Measurements from ENCODE around the gene YARS1. TPM values are rescaled to one million over a fixed set of nuclear protein-coding genes. Genes with fewer than 3 reads are reported as not detected.

YARS1 gene
- total and polyA plus RNA-seq, 4 donors: 20.4 to 76.1 (median 47.0) TPM

DNA sequence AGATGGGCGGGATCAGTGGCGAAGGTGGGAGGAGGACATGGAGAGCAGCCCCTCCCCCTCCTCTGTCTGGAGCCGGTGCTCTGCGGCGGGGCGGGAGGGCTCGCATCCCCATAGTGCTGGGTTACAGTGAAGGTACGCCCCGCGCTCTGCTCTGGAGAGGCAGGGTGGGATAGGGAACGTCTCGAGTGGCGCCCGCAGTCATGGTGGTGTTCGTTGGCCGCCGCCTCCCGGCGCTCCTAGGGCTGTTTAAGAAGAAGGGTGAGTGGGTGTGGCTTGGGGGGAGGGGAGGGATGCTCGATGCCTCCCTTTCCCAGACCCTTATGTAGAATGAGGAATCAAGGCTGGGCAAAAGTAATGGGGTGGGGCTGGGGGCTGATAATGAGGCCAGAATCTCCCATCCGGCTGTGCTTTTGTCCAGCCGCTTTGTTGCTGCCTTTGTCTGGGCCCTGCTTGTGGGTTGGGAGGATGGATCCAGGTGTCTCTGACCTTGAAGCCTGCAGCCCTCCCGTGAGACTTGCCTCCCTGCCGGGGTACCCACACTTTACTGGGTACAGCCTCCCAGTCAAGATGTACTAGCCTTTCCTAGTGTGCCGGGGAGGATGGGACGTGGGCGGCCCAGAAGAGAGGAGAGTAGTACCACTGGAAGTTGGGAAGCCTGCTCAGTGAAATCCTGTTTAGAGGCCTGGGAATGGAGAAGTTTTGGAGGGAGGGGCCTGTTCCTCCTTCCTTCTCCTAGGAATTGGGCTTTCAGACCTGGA is 51.4 kb downstream of the YARS1 start:
- Histone ChIP-seq H3K27me3 (ENCODE audit: control insufficient read depth in 1 of 2, insufficient read depth in 2 of 2, low read length in 1 of 2) (no peaks in the 10 kb centered on the region), H3K27ac (ENCODE audit: low read depth in 1 of 2, low read length in 2 of 2) (no peak overlapping the region), H3K4me1 (ENCODE audit: control insufficient read depth in 1 of 2, insufficient read depth in 2 of 2, low read length in 2 of 2) (no peaks in the 10 kb centered on the region), H3K36me3 (ENCODE audit: control insufficient read depth in 1 of 2, insufficient read depth in 2 of 2, low read length in 1 of 2) (no peaks in the 10 kb centered on the region), H3K4me3 (ENCODE audit: low read length in 2 of 2) (no peak overlapping the region), H3K9me3 (ENCODE audit: control insufficient read depth, low read length) (no peaks in the 10 kb centered on the region)
- 75% methylated on average over 24 to 27 of the region's 27 CpGs for WGBS, 2 donors
- no peak for ATAC-seq (ENCODE audit: low FRiP score)
- no peak for DNase-seq
- intact Hi-C loops (cut with DNase I): no loop called here

GRCh38 chr1:32764826-32765569 is 52.2 kb downstream of the YARS1 start:
- DNase-seq (no peak), ATAC-seq (ENCODE audit: low FRiP score) (no peak)
- no peaks in the 10 kb centered on the region for H3K36me3 ChIP-seq (ENCODE audit: control insufficient read depth in 1 of 2, insufficient read depth in 2 of 2, low read length in 1 of 2)
- no peak overlapping the region for H3K27ac ChIP-seq (ENCODE audit: low read depth in 1 of 2, low read length in 2 of 2)
- intact Hi-C loops (cut with DNase I): no loop called here
- no peaks in the 10 kb centered on the region for H3K27me3 ChIP-seq (ENCODE audit: control insufficient read depth in 1 of 2, insufficient read depth in 2 of 2, low read length in 1 of 2)
- no peaks in the 10 kb centered on the region for H3K4me1 ChIP-seq (ENCODE audit: control insufficient read depth in 1 of 2, insufficient read depth in 2 of 2, low read length in 2 of 2)
- no peak overlapping the region for H3K4me3 ChIP-seq (ENCODE audit: low read length in 2 of 2)
- 51 to 52% methylated on average over 7 of the region's 7 CpGs for WGBS, 2 donors
- H3K9me3 ChIP-seq (ENCODE audit: control insufficient read depth, low read length): no peaks in the 10 kb centered on the region

DNA sequence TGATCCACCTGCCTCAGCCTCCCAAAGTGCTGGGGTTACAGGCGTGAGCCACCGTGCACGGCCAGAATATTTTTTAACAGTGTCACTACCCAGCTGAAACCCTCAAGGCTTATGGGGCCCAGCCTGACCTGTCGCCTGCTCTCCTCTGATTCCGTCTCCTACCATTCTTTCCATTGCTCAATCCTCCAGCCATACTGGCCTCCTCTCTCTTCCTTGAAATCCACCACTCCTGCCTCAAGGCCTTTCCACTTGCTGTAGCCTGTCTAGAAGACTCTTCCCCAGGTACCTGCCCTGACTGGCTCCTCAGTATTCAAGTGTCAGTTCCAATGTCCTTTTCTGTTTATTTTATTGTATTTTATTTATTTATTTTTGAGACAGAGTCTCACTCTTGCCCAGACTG is 53.9 kb downstream of the YARS1 start:
- 95 to 97% methylated on average over 5 of the region's 5 CpGs for WGBS, 2 donors
- Histone ChIP-seq H3K9me3 (ENCODE audit: control insufficient read depth, low read length) (no peaks in the 10 kb centered on the region), H3K27ac (ENCODE audit: low read depth in 1 of 2, low read length in 2 of 2) (no peak overlapping the region), H3K27me3 (ENCODE audit: control insufficient read depth in 1 of 2, insufficient read depth in 2 of 2, low read length in 1 of 2) (no peaks in the 10 kb centered on the region), H3K4me1 (ENCODE audit: control insufficient read depth in 1 of 2, insufficient read depth in 2 of 2, low read length in 2 of 2) (no peaks in the 10 kb centered on the region), H3K36me3 (ENCODE audit: control insufficient read depth in 1 of 2, insufficient read depth in 2 of 2, low read length in 1 of 2) (no peaks in the 10 kb centered on the region), H3K4me3 (ENCODE audit: low read length in 2 of 2) (no peak overlapping the region)
- intact Hi-C loops (cut with DNase I): no loop called here
- DNase-seq (no peak), ATAC-seq (ENCODE audit: low FRiP score) (no peak)

DNA sequence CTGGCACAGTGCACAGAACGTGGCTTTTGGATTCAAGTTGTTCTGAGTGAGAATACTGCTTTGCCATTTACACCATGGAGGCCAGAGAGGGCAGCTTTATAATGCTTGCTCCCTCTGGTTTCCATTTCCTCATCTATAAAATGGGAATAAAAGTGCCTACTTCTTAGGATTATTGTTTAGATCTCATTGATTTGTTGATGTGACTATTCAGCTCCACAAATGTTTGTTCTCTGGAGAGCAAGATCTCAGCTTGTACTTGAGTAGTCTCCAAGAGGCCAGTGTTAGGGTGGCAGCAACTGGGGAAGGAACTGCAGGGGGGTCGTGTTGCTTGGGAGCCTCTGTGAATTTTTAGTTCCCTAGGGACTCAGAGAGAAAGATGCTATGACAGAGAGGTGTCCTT is 55.2 kb downstream of the YARS1 start:
- Histone ChIP-seq H3K27ac (ENCODE audit: low read depth in 1 of 2, low read length in 2 of 2) (no peak overlapping the region), H3K4me3 (ENCODE audit: low read length in 2 of 2) (no peak overlapping the region), H3K36me3 (ENCODE audit: control insufficient read depth in 1 of 2, insufficient read depth in 2 of 2, low read length in 1 of 2) (no peaks in the 10 kb centered on the region), H3K27me3 (ENCODE audit: control insufficient read depth in 1 of 2, insufficient read depth in 2 of 2, low read length in 1 of 2) (no peaks in the 10 kb centered on the region), H3K4me1 (ENCODE audit: control insufficient read depth in 1 of 2, insufficient read depth in 2 of 2, low read length in 2 of 2) (no peaks in the 10 kb centered on the region), H3K9me3 (ENCODE audit: control insufficient read depth, low read length) (no peaks in the 10 kb centered on the region)
- DNase-seq (no peak), ATAC-seq (ENCODE audit: low FRiP score) (no peak)
- intact Hi-C loops (cut with DNase I): no loop called here
- WGBS, 2 donors: 33 to 40% methylated on average over 2 of the region's 2 CpGs

DNA sequence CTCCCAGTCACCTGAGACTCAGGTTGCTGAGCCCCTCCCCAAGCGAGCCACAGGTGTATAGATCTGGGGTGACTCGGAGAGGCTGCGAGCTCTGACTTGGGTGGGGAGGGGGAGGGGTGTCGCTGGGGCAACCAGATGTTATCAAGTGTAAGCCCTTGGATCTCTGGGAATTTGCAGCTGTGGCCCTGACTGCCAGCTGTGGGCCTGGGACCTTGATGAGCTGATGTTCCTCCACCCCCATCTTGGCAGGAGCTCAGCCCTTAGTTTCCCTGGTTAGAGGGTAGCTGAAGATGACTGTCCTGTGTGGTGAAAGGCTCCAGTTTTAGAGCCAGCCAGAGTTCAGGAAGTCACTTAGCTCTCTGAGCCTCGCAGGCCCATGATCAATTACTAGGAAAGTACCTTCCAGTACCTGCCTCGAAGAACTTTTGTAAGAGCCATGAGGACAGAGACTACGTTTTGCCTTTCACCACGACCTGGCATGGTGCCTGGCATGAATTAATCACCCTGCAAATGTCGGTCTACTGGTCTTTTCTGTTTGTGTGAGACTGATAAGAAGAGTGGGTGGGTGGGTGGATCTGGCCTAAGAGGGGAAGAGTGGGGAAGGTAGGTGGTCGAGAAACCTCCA is 55.8 kb downstream of the YARS1 start:
- WGBS, 2 donors: 41 to 47% methylated on average over 10 of the region's 10 CpGs
- Histone ChIP-seq H3K4me1 (ENCODE audit: control insufficient read depth in 1 of 2, insufficient read depth in 2 of 2, low read length in 2 of 2) (no peaks in the 10 kb centered on the region), H3K27ac (ENCODE audit: low read depth in 1 of 2, low read length in 2 of 2) (no peak overlapping the region), H3K27me3 (ENCODE audit: control insufficient read depth in 1 of 2, insufficient read depth in 2 of 2, low read length in 1 of 2) (no peaks in the 10 kb centered on the region), H3K36me3 (ENCODE audit: control insufficient read depth in 1 of 2, insufficient read depth in 2 of 2, low read length in 1 of 2) (no peaks in the 10 kb centered on the region), H3K4me3 (ENCODE audit: low read length in 2 of 2) (no peak overlapping the region), H3K9me3 (ENCODE audit: control insufficient read depth, low read length) (no peaks in the 10 kb centered on the region)
- intact Hi-C loops (cut with DNase I): no loop called here
- DNase-seq (no peak), ATAC-seq (ENCODE audit: low FRiP score) (no peak)

DNA sequence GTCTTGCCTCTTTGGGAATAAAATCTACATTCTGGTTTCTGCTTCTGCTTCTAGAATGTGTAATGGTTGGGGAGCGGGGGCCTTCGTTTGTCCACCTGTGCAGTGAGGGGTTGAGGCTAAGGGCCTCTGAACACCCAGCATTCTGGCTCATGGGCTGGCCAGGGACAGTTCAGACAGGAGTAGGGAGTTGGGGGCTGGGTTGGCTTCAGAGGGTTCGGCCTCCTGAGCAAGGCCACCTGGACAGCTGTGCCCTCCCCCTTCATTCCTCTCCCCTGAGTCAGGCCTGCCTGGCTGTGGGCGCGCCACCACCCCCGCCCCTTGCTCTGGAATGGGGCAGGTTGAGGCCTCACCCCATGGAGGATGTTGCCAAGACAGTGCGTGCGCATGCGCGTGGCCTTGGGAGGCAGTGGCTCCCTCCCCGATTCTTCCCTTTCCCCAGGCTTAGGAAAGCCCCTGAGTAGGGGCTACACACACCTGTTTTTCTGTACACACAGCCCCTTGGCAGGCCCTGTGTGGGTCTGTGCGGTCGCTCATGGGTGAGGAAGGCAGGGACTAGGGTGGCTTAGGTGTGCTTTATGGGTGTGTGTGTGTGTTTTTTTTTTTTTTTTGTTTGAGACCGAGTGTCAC is 57.0 kb downstream of the YARS1 start:
- 86 to 91% methylated on average over 14 of the region's 14 CpGs for WGBS, 2 donors
- H3K4me3 ChIP-seq (ENCODE audit: low read length in 2 of 2): no peak overlapping the region
- intact Hi-C loops (cut with DNase I): loop anchor here in 1 of 2 donors (5.0 kb wide), 1 partner anchor 48 kb away; no protein-coding TSS in a partner anchor
- no peaks in the 10 kb centered on the region for H3K36me3 ChIP-seq (ENCODE audit: control insufficient read depth in 1 of 2, insufficient read depth in 2 of 2, low read length in 1 of 2)
- no peaks in the 10 kb centered on the region for H3K27me3 ChIP-seq (ENCODE audit: control insufficient read depth in 1 of 2, insufficient read depth in 2 of 2, low read length in 1 of 2)
- ATAC-seq (ENCODE audit: low FRiP score): no peak
- H3K4me1 ChIP-seq (ENCODE audit: control insufficient read depth in 1 of 2, insufficient read depth in 2 of 2, low read length in 2 of 2): no peaks in the 10 kb centered on the region
- no peak overlapping the region for H3K27ac ChIP-seq (ENCODE audit: low read depth in 1 of 2, low read length in 2 of 2)
- no peak for DNase-seq
- H3K9me3 ChIP-seq (ENCODE audit: control insufficient read depth, low read length): no peaks in the 10 kb centered on the region

DNA sequence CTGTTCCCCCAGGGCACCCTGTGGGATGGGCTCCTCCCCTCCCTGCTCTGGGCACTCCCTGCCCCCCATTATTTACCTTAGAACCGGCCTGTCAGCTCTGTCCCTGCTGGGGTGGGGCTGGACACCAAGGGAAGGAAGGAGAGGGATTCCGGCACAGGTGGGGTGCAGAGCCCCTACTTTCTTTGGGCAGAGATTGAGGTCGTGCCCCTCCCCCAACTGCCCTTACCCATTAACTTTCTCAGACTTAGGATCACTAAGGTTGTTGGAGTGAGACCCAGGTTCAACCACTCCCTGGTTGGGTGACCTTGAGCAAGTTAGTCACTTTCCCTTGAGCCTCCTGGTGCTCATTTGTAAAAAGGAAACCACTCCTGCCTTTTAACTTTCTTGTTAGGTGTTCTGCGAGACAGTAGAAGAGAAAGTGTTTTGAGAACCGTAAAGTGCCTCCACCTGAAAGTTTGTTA is 57.6 kb downstream of the YARS1 start:
- no peak for DNase-seq
- Histone ChIP-seq H3K27ac (ENCODE audit: low read depth in 1 of 2, low read length in 2 of 2) (no peak overlapping the region), H3K27me3 (ENCODE audit: control insufficient read depth in 1 of 2, insufficient read depth in 2 of 2, low read length in 1 of 2) (no peaks in the 10 kb centered on the region), H3K4me1 (ENCODE audit: control insufficient read depth in 1 of 2, insufficient read depth in 2 of 2, low read length in 2 of 2) (no peaks in the 10 kb centered on the region), H3K9me3 (ENCODE audit: control insufficient read depth, low read length) (no peaks in the 10 kb centered on the region), H3K4me3 (ENCODE audit: low read length in 2 of 2) (no peak overlapping the region), H3K36me3 (ENCODE audit: control insufficient read depth in 1 of 2, insufficient read depth in 2 of 2, low read length in 1 of 2) (no peaks in the 10 kb centered on the region)
- intact Hi-C loops (cut with DNase I): loop anchor here in 1 of 2 donors (5.0 kb wide), 1 partner anchor 47 kb away; no protein-coding TSS in a partner anchor
- 73 to 78% methylated on average over 5 of the region's 5 CpGs for whole genome bisulfite sequencing, 2 donors
- no peak for ATAC-seq (ENCODE audit: low FRiP score)

DNA sequence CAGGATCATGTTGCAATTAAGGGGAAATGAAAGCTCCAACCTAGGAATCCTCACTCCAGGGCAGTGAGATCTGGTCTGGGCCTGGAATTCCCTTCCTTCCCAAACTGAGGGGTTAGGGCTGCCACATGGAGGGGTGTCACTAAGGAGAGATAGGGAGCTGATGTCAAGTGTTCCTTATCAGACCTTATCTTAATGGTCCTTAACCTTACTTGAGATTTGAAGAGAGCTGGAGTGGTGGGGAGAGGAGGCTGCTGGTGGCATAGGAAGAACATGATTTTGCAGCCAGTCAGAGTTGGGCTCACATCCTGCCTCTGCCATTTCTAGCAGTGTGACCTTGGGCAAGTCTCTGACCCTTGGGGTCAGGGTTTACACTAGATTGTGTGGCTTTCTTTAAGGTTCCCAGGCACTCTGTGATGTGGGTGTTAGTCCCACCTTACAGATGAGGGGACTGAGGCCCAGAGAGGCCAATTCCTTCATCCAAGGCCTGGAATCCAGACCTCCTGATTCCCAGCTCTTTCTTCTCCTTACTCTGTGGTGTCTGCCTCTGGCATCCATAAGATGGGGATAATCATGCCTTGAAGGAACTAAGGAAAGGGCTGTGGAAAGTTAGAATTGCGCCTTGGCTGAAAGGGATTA is 58.2 kb downstream of the YARS1 start:
- Histone ChIP-seq H3K27ac (ENCODE audit: low read depth in 1 of 2, low read length in 2 of 2) (no peak overlapping the region), H3K9me3 (ENCODE audit: control insufficient read depth, low read length) (no peaks in the 10 kb centered on the region), H3K27me3 (ENCODE audit: control insufficient read depth in 1 of 2, insufficient read depth in 2 of 2, low read length in 1 of 2) (no peaks in the 10 kb centered on the region), H3K4me1 (ENCODE audit: control insufficient read depth in 1 of 2, insufficient read depth in 2 of 2, low read length in 2 of 2) (no peaks in the 10 kb centered on the region), H3K4me3 (ENCODE audit: low read length in 2 of 2) (no peak overlapping the region), H3K36me3 (ENCODE audit: control insufficient read depth in 1 of 2, insufficient read depth in 2 of 2, low read length in 1 of 2) (no peaks in the 10 kb centered on the region)
- intact Hi-C loops (cut with DNase I): loop anchor here in 1 of 2 donors (5.0 kb wide), 1 partner anchor 47 kb away; no protein-coding TSS in a partner anchor
- DNase-seq (no peak), ATAC-seq (ENCODE audit: low FRiP score) (no peak)
- 95 to 100% methylated on average over 1 of the region's 1 CpG for WGBS, 2 donors

All from aorta (tissue), 5 donors.